Cerebellar nuclear complex (tissue), 1 donor: ENCODE results near the gene RORB.

Source experiments
- DNase-seq, 2 experiments: peaks; one replicate each; lab custom pipeline; 2025; lab: John Stamatoyannopoulos, UW

RORB gene

GRCh38 chr9:74598874-74599273, 101.7 kb downstream of the RORB start:
- DNase-seq = no peak

- DNase-seq = no peak
Measured at GRCh38 chr9:74609671-74610405, 112.7 kb downstream of the RORB start.

- no peak for DNase-seq
Measured at GRCh38 chr9:74610523-74611061, 113.5 kb downstream of the RORB start.

- DNase-seq = no peak
Measured at GRCh38 chr9:74630228-74630627, 133.1 kb downstream of the RORB start.

- DNase-seq = no peak
Measured at GRCh38 chr9:74639112-74639511, 142.0 kb downstream of the RORB start.

GRCh38 chr9:74642376-74642775, 145.2 kb downstream of the RORB start:
- no peak for DNase-seq

- DNase-seq = no peak
Measured at GRCh38 chr9:74643303-74643923, 146.3 kb downstream of the RORB start.

- DNase-seq = no peak
Measured at GRCh38 chr9:74644023-74644422, 146.9 kb downstream of the RORB start.

- DNase-seq = no peak
Measured at GRCh38 chr9:74645007-74645639, 148.0 kb downstream of the RORB start.

- no peak for DNase-seq
Measured at GRCh38 chr9:74653410-74654080, 156.4 kb downstream of the RORB start.

GRCh38 chr9:74662674-74663073, 165.5 kb downstream of the RORB start:
- DNase-seq = no peak

- DNase-seq = no peak
Measured at GRCh38 chr9:74663439-74663838, 166.3 kb downstream of the RORB start.

- no peak for DNase-seq
Measured at GRCh38 chr9:74666625-74667316, 169.6 kb downstream of the RORB start.

- DNase-seq = no peak
Measured at GRCh38 chr9:74672237-74672636, 175.1 kb downstream of the RORB start.

- DNase-seq = no peak
Measured at GRCh38 chr9:74674077-74674476, 176.9 kb downstream of the RORB start.

GRCh38 chr9:74681906-74682305, 184.8 kb downstream of the RORB start:
- DNase-seq = no peak

- DNase-seq = no peak
Measured at GRCh38 chr9:74683322-74683721, 186.2 kb downstream of the RORB start.

- DNase-seq = no peak
Measured at GRCh38 chr9:74691058-74691457, 193.9 kb downstream of the RORB start.

GRCh38 chr9:74696520-74696919, 199.4 kb downstream of the RORB start:
- no peak for DNase-seq

GRCh38 chr9:74697535-74697934, 200.4 kb downstream of the RORB start:
- no peak for DNase-seq

GRCh38 chr9:74711341-74711740, 214.2 kb downstream of the RORB start:
- DNase-seq = no peak

GRCh38 chr9:74718709-74719108, 221.6 kb downstream of the RORB start:
- no peak for DNase-seq
